IMR-90 (cell line): Measurements from ENCODE around the gene PRPF6. TPM values are rescaled to one million over a fixed set of nuclear protein-coding genes. Genes with fewer than 3 reads are reported as not detected.

Experiments
- ATAC-seq: fragments of 200-7000 bp; cut with Tn5 transposase; 2 replicates; pipeline ENCODE4 v1.9.1; 2020; ENCODE audit warnings: low read depth, mild to moderate bottlenecking, moderate library complexity
- BruUV-seq: library from RNA; stranded (reverse); fragments of 400-500 nt; replicated peaks from 2 replicates; lab custom pipeline; 2021; lab: Mats Ljungman, UMichigan
- CTCF ChIA-PET: fragments of 300-600 bp; formaldehyde crosslinking; extraction: SDS; loops from one replicate; lab custom pipeline; 2021; ENCODE audit warnings: antibody characterized with exemption; lab: Yijun Ruan, JAX
- POLR2A ChIA-PET: fragments of 300-600 bp; sonication (Branson Sonifier 250); formaldehyde crosslinking; loops from one replicate; lab custom pipeline; 2022; ENCODE audit warnings: antibody characterized with exemption; ENCODE audit not compliant: unreplicated experiment; lab: Charles Lee
- DNase-seq: peaks from one replicate; pipeline ENCODE4 v3.0.0; 2013
- H2AFZ ChIP-seq: replicated peaks from 2 replicates; pipeline ENCODE3; 2013; ENCODE audit warnings: low read length, mild to moderate bottlenecking; ENCODE audit not compliant: poor library complexity
- H2AK5ac ChIP-seq: 2 replicates; pipeline ENCODE4 v1.6.1; 2013; ENCODE audit warnings: low read depth, low read length, inconsistent platforms
- H2AK9ac ChIP-seq: replicated peaks from 2 replicates; pipeline ENCODE3; 2013; ENCODE audit warnings: mild to moderate bottlenecking, low read depth, low read length, moderate library complexity; ENCODE audit not compliant: poor library complexity
- H2BK120ac ChIP-seq: 2 replicates; pipeline ENCODE4 v1.6.1; 2013; ENCODE audit warnings: low read depth, low read length, inconsistent platforms
- H2BK15ac ChIP-seq: 3 replicates; pipeline ENCODE4 v1.6.1; 2013; ENCODE audit warnings: low read depth, low read length, inconsistent platforms
- H2BK20ac ChIP-seq: 2 replicates; pipeline ENCODE4 v1.6.1; 2013; ENCODE audit warnings: low read depth, mild to moderate bottlenecking, inconsistent platforms, low read length, moderate library complexity
- H2BK5ac ChIP-seq: 2 replicates; pipeline ENCODE4 v1.6.1; 2013; ENCODE audit warnings: mild to moderate bottlenecking, low read depth, low read length, inconsistent platforms; ENCODE audit not compliant: poor library complexity, severe bottlenecking
- H3K14ac ChIP-seq: replicated peaks from 2 replicates; pipeline ENCODE4 v1.6.1; 2013; ENCODE audit warnings: low read depth, low read length, inconsistent platforms
- H3K18ac ChIP-seq: 2 replicates; pipeline ENCODE4 v1.6.1; 2013; ENCODE audit warnings: low read depth, low read length, control low read depth
- H3K23ac ChIP-seq: 2 replicates; pipeline ENCODE4 v1.6.1; 2013; ENCODE audit warnings: low read depth, low read length, inconsistent platforms
- H3K27ac ChIP-seq: 2 replicates; pipeline ENCODE4 v1.5.1; 2013; ENCODE audit warnings: mild to moderate bottlenecking, control low read depth, low read length; ENCODE audit not compliant: insufficient read depth
- H3K27me3 ChIP-seq: 2 replicates; pipeline ENCODE4 v1.6.1; 2013; ENCODE audit warnings: low read length; ENCODE audit not compliant: control insufficient read depth, insufficient read depth
- H3K36me3 ChIP-seq: 2 replicates; pipeline ENCODE4 v1.6.1; 2013; ENCODE audit warnings: low read length, mixed read lengths; ENCODE audit not compliant: control insufficient read depth, insufficient read depth
- H3K4ac ChIP-seq: 2 replicates; pipeline ENCODE4 v1.6.1; 2013; ENCODE audit warnings: low read depth, low read length, inconsistent platforms
- H3K4me1 ChIP-seq: 2 replicates; pipeline ENCODE4 v1.6.1; 2013; ENCODE audit warnings: low read length, mixed read lengths; ENCODE audit not compliant: control insufficient read depth, insufficient read depth
- H3K4me2 ChIP-seq: 2 replicates; pipeline ENCODE4 v1.6.1; 2013; ENCODE audit warnings: low read depth, mild to moderate bottlenecking, control low read depth, low read length, moderate library complexity
- H3K4me3 ChIP-seq: 2 replicates; pipeline ENCODE4 v1.5.1; 2013; ENCODE audit warnings: low read depth, mild to moderate bottlenecking, control low read depth, low read length, moderate library complexity; ENCODE audit not compliant: insufficient read depth
- H3K56ac ChIP-seq: 2 replicates; pipeline ENCODE4 v1.6.1; 2013; ENCODE audit warnings: low read length, inconsistent platforms; ENCODE audit not compliant: insufficient read depth; ENCODE audit errors: extremely low read depth
- H3K79me1 ChIP-seq, 2 experiments: 2 replicates each; pipeline ENCODE4 v1.6.1; 2013; ENCODE audit warnings: low read length in 2 of 2, inconsistent platforms in 1 of 2, low read depth in 1 of 2
- H3K9ac ChIP-seq: 2 replicates; pipeline ENCODE4 v1.6.1; 2013; ENCODE audit warnings: low read depth, low read length, control low read depth
- H3K9me1 ChIP-seq: 2 replicates; pipeline ENCODE4 v1.6.1; 2013; ENCODE audit warnings: low read length, inconsistent platforms; ENCODE audit not compliant: insufficient read depth
- H3K9me3 ChIP-seq: 2 replicates; pipeline ENCODE4 v1.6.1; 2013; ENCODE audit warnings: low read length; ENCODE audit not compliant: control insufficient read depth, insufficient read depth
- H4K20me1 ChIP-seq: 2 replicates; pipeline ENCODE4 v1.6.1; 2013; ENCODE audit warnings: low read length, inconsistent platforms; ENCODE audit not compliant: insufficient read depth
- H4K5ac ChIP-seq: 2 replicates; pipeline ENCODE4 v1.6.1; 2013; ENCODE audit warnings: mild to moderate bottlenecking, low read depth, low read length, control low read depth
- H4K8ac ChIP-seq, 2 experiments: 2 replicates each; pipeline ENCODE4 v1.6.1; 2013; ENCODE audit warnings: low read depth in 2 of 2, low read length in 2 of 2, control low read depth in 1 of 2, inconsistent platforms in 1 of 2
- H4K91ac ChIP-seq: 2 replicates; pipeline ENCODE4 v1.6.1; 2013; ENCODE audit warnings: low read depth, low read length, inconsistent platforms; ENCODE audit not compliant: insufficient read depth
- BHLHE40 ChIP-seq: fragments of 150-350 bp; IDR thresholded peaks from 2 replicates; pipeline ENCODE4 v1.6.1; 2016; ENCODE audit warnings: mild to moderate bottlenecking, low read depth, low read length
- CEBPB ChIP-seq: IDR thresholded peaks from 2 replicates; pipeline ENCODE4 v1.6.1; 2012; ENCODE audit warnings: low read depth, low read length, improper control_type of control experiment
- CTCF ChIP-seq: conservative IDR thresholded peaks from 2 replicates; pipeline ENCODE4 v1.5.1; 2012; ENCODE audit warnings: mild to moderate bottlenecking, low read depth, low read length, improper control_type of control experiment
- ELK1 ChIP-seq: fragments of 150-350 bp; IDR thresholded peaks from 2 replicates; pipeline ENCODE4 v1.6.1; 2016; ENCODE audit warnings: low read depth, mild to moderate bottlenecking, low read length, moderate library complexity, borderline replicate concordance
- FOS ChIP-seq: fragments of 150-350 bp; IDR thresholded peaks from 2 replicates; pipeline ENCODE4 v1.6.1; 2016; ENCODE audit warnings: low read depth, low read length
- MAFK ChIP-seq: IDR thresholded peaks from 2 replicates; pipeline ENCODE4 v1.6.1; 2012; ENCODE audit warnings: low read depth, low read length, improper control_type of control experiment
- MXI1 ChIP-seq: IDR thresholded peaks from 2 replicates; pipeline ENCODE4 v1.6.1; 2012; ENCODE audit warnings: low read depth, mild to moderate bottlenecking, low read length, moderate library complexity, borderline replicate concordance
- RAD21 ChIP-seq: IDR thresholded peaks from 2 replicates; pipeline ENCODE4 v1.6.1; 2012; ENCODE audit warnings: low read length, improper control_type of control experiment
- RCOR1 ChIP-seq: IDR thresholded peaks from 2 replicates; pipeline ENCODE4 v1.6.1; 2012; ENCODE audit warnings: mild to moderate bottlenecking, low read length, improper control_type of control experiment; ENCODE audit not compliant: insufficient replicate concordance
- RFX5 ChIP-seq: IDR thresholded peaks from 2 replicates; pipeline ENCODE4 v1.8.0; 2012; ENCODE audit warnings: low read depth, mild to moderate bottlenecking, low read length, moderate library complexity
- SMC3 ChIP-seq: fragments of 150-350 bp; IDR thresholded peaks from 2 replicates; pipeline ENCODE4 v1.6.1; 2016; ENCODE audit warnings: low read depth, mild to moderate bottlenecking, antibody characterized with exemption, low read length, moderate library complexity
- USF2 ChIP-seq: fragments of 150-350 bp; IDR thresholded peaks from 2 replicates; pipeline ENCODE4 v1.6.1; 2017; ENCODE audit warnings: mild to moderate bottlenecking, antibody characterized with exemption, low read length, low read depth
- WGBS, 2 experiments: methylation state at CpG; one replicate each; pipeline versions ENCODE4 v1.1.5 to v1.1.7; 2013; ENCODE audit warnings: missing lambda C conversion rate in 2 of 2; ENCODE audit not compliant: insufficient read length in 1 of 2; ENCODE audit errors: extremely low coverage in 2 of 2; 5-methylcytosine and 5-hydroxymethylcytosine counted together
- dilution Hi-C: fragments of 300-500 bp; cut with HindIII; formaldehyde crosslinking; loops from one replicate; pipeline ENCODE4 v1.14.3; 2018; ENCODE audit warnings: low sequenced_read_pairs; ENCODE audit not compliant: unreplicated experiment
- in situ Hi-C: fragments of 300-500 bp; cut with MboI; formaldehyde crosslinking; loops from 3 replicates; pipeline ENCODE4 v1.14.3; 2019; ENCODE audit warnings: low sequenced_read_pairs, inconsistent platforms, mixed read lengths
- intact Hi-C: fragments of 100-400 bp; cut with micrococcal nuclease; formaldehyde crosslinking; loops from 2 replicates; pipeline ENCODE4 v1.10.0; 2022
- polyA plus RNA-seq, 3 experiments: library from polyadenylated mRNA; depleted of rRNA; stranded (reverse); fragments of >200 nt; gene quantifications; 2 replicates each; pipeline ENCODE4 v1.2.3, GENCODE V29; 2012; ENCODE audit warnings: low replicate concordance in 1 of 3
- total RNA-seq: library from RNA; depleted of rRNA; stranded (reverse); fragments of >200 nt; gene quantifications from 2 replicates; pipeline ENCODE4 v1.2.3, GENCODE V29; 2012

Gene PRPF6
- total and polyA plus RNA-seq, 2 of the 4 experiments (the other 2 are of a cell fraction): 43.5 to 71.3 TPM

- Histone ChIP-seq H4K5ac (no peak overlapping the region), H2BK120ac (no peak overlapping the region), H2BK20ac (no peak overlapping the region), H3K4ac (no peak overlapping the region), H3K79me1 (peaks cover 0 to 21% of the 10 kb centered on the region in 2 experiments; a peak in 2 of 4 replicates), H3K36me3 (peaks cover 16% of the 10 kb centered on the region; the same call in 1 of the 2 replicates), H4K8ac (no peak overlapping the region), H2BK5ac (no peak overlapping the region), H3K4me1 (peaks cover 17% of the 10 kb centered on the region), H3K27me3 (no peaks in the 10 kb centered on the region), H3K9ac (no peak overlapping the region), H3K9me1 (peaks cover 12% of the 10 kb centered on the region; the same call in 1 of the 2 replicates), H3K4me3 (no peak overlapping the region), H3K9me3 (no peaks in the 10 kb centered on the region), H2AK5ac (no peak overlapping the region), H3K4me2 (no peak overlapping the region), H3K56ac (no peak overlapping the region), H3K14ac (no peak overlapping the region), H2BK15ac (no peak overlapping the region), H4K20me1 (peaks cover 10% of the 10 kb centered on the region; the same call in 1 of the 2 replicates), H2AK9ac (no peak overlapping the region), H2AFZ (no peak overlapping the region), H3K23ac (no peak overlapping the region), H3K18ac (no peak overlapping the region), H4K91ac (no peak overlapping the region), H3K27ac (no peak overlapping the region)
- DNase-seq (no peak), ATAC-seq (no peak)
- CTCF ChIA-PET: interaction anchor here (0.6 to 1.8 kb wide), 3 partner anchors 11 to 51 kb away, joined by 3 to 6 read pairs (median 3); no protein-coding TSS in a partner anchor
- POLR2A ChIA-PET: no interaction called here
- WGBS, 2 experiments: 84% methylated on average over 11 of the region's 20 CpGs; no CpG with 5 or more reads in 1 of the 2 experiments
- dilution Hi-C loops: no loop called here
- intact Hi-C loops: no loop called here
- no peak for TF ChIP-seq FOS
- TF ChIP-seq CEBPB: no peak
- no peak for TF ChIP-seq ELK1
- TF ChIP-seq MAFK: no peak
- TF ChIP-seq BHLHE40: no peak
- TF ChIP-seq CTCF: no peak
- TF ChIP-seq SMC3: no peak
- TF ChIP-seq RFX5: no peak
- no peak for TF ChIP-seq MXI1
- no peak for TF ChIP-seq RAD21
- TF ChIP-seq RCOR1: no peak
- no peak for TF ChIP-seq USF2
- in situ Hi-C loops: no loop called here
- no TSS peak for BruUV-seq
These were observed 88.3 kb downstream of the PRPF6 start for GRCh38 chr20:64069209-64069613.
